NCI-H524 (cell line): ENCODE data around the gene HERC4.
"Not testable (repeated sequence)": the region's sequence is repeated elsewhere in the genome, so short reads cannot be mapped to it uniquely, and the experiment has no call there.

Source experiments
- DNase-seq, 2 experiments: peaks; one replicate each; lab custom pipeline; 2025; lab: John Stamatoyannopoulos, UW

Gene HERC4

DNA sequence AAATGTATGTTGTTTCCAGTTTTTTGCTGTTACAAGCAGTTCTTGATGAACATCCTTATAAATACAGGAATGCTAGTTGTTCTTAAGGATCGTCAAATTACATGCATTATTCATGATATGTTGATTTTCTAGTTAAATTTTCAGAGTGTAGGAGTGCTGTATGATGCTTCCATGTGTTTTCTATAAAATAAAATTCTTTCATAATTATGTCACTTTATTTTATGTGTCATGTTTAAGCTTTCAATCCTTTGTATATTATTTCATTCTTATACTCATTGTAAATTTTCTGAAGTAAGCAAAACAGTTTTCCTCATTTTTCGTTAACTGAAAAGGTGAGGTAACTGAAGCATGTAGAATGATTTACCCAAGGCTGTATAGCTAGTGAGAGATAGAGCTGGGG, 17.4 kb upstream of the HERC4 start:
- no peak for DNase-seq

DNA sequence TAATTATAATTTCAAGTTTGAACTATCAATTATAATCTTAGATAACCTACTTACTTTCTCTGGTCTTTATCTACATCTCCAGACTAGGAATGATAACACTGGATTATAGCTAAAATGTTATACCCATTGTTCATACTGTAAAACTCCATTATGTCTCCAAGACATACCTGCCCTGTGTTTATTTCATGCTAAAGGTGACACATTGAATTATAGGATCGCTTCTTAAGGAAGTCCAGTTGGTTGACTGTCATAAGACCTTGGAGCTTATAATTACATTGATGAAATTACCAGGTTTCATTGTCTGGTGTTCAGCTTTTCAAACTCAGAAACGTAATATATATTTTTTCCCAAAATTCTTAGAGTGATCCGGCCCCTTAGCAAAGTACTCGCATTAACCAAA, 15.5 kb upstream of the HERC4 start:
- DNase-seq, result no peak

GRCh38 chr10:68088740-68089139, 13.7 kb upstream of the HERC4 start:
- no peak for DNase-seq

DNA sequence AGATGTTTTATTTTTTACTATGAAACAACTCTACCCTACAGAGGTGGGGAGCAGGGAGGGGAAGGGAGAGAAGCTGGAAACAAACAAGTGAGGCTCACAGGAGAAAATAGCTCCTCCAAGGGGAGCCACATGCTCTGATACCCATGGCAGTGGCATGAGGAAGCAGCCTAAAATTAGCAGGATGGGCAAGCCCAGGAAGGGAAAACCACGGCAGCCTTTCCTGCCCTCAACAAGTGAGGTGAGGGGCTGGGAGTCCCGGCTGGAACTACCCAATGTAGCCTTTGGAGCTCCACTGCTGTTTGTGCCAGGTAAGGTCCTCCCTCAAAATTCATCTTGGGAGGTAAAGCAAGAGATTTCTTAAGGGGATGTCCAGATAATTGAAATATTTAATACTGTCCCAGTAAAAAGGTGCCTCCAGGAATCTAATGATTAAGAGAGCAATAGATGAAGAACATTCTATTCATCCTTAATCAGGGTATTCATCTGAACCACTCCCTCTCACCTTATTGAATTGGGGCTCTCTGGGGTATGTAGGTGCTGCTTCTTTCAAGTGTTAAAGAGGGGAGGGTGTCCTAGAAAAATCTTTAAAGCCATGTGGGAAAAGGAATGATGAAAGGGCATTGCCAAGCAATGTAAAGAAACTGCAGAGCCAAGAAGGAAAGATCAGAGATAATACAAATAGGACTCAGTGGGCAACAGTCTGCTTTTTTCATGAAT, 12.8 kb upstream of the HERC4 start:
- no peak for DNase-seq

GRCh38 chr10:68086910-68087684, 12.0 kb upstream of the HERC4 start:
- no peak for DNase-seq

- DNase-seq, result no peak
These were observed 10.9 kb upstream of the HERC4 start for GRCh38 chr10:68086011-68086410.

DNA sequence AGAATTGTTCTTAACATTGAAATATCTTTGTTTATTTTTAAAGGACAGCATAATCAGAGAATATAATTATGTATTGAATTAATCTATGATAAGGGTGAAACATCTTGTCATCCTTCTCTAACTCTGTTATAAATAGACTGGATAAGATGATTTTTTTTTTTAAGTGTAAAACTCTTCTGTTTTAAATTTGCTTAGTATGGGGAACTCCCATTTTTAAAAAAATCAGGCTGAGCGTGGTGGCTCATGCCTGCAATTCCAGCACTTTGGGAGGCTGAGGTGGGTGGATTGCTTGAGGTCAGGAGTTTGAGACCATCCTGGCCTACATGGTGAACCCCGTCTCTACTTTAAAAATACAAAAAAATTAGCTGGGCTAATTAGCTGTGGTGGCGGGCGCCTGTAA, 9.4 kb upstream of the HERC4 start:
- no peak for DNase-seq

DNA sequence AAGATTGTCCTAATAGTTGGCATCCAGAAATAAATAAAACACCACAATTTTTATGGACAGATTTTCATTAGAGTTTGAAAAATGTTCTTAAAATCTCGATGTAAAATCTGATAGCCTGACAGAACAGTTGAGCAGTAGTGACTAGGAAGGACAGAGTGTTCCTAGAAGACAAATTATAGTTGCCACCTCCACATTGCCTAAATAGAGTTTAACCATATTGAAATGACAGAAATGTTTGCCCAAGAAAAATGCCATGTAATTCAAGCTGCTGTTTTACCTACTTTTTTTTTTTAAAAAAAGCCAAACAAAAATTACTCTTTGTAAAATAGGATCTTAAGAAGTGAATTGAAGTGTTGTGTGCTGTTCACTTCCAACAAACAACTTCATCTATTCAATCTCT, 8.9 kb upstream of the HERC4 start:
- DNase-seq, result no peak

DNA sequence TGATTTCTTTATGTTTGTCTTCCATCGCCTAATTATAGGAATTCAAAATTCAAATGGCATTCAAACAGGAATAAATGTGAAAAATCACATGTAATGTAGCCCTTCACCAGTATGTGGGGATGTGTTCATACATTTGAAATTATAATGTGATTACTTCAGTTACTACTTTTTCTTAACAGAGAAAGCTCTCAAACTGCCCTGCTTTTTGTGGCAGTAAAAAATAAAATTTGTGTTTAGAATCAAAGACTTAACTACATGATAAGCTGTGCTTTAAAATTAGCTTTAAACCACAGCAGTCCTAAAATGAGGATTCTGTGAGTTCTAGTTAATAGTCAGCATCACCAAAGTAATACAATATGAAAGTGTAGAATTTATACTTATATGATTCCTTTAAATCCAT, 7.8 kb upstream of the HERC4 start:
- no peak for DNase-seq

GRCh38 chr10:68081916-68082315, 6.8 kb upstream of the HERC4 start:
- no peak for DNase-seq

GRCh38 chr10:68080853-68081431, 5.9 kb upstream of the HERC4 start:
- DNase-seq, result no peak

DNA sequence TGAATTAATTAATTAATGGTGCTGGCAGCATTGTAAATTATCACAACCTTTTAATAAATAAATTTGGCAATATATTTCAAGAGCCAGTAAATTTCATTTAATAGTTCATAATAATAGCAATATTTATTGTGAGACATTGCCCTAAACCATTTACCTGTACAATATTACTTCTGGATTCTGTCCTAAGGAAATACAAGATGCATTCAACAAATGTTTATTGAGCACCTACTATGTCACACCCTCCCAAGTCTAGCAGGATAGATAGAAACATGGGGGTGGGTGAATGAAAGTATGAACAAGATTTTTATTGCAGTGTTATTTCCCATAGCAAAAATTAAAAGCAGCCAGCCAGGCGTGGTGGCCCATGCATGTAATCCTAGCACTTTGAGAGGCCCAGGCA, 4.4 kb upstream of the HERC4 start:
- DNase-seq, result no peak

- no peak for DNase-seq
These were observed 1.9 kb upstream of the HERC4 start for GRCh38 chr10:68077026-68077425.

DNA sequence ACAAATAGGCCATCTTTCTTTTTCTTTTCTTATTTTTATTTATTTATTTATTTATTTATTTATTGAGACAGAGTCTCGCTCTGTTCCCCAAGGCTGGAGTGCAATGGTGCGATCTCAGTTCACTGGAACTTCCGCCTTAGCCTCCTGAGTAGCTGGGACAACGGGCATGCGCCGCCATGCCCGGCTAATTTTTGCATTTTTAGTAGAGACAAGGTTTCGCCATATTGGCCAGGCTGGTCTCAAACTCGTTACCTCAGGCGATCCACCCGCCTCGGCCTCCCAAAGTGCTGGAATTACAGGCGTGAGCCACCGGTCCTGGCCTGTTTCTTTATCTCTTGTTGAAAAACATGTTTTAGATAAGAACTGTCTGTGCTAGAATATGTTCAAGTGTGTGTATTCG, 998 bp upstream of the HERC4 start:
- DNase-seq, result not testable (repeated sequence)

- DNase-seq, result no peak
These were observed 494 bp upstream of the HERC4 start for GRCh38 chr10:68075550-68076004.

GRCh38 chr10:68074031-68074774, 880 bp downstream of the HERC4 start:
- no peak for DNase-seq

GRCh38 chr10:68073631-68074030, 1.5 kb downstream of the HERC4 start:
- no peak for DNase-seq

DNA sequence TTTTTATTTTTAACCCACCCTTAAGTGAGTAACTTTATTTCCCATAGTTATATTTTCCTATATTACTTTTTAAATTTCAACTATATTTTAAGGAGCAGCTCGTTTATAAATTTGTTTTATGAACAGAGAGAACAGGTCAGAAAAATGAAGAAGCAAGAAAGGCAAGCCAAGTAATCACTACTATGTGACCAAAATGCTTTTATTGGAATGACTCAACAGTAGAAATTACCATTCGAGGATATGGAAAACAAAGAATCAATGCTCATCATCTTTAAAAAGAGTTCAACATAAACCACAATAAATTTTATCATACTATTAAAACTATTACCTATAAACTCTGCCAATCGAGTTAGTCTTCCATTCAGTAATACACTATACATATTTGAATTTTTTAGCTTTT, 7.6 kb downstream of the HERC4 start:
- DNase-seq, result no peak

DNA sequence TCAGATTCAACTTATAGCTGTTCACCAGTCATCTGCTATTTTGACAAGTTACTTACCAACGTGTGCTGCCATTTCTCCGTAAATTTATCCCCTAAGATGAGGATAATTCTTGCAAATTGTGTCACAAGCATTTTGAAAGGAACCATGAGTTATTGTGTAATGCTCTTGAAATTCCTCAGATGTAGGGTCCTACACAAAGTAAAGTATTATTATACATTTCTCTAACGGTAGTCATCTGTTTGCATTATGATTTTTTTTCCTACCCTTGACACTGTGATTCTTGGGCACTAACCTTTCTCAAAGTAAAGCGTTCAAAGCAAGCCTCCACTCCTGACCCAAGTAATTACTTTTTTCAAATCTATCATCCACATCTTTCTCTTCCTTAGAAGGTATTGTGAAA, 8.1 kb downstream of the HERC4 start:
- no peak for DNase-seq

GRCh38 chr10:68053553-68053952, 21.5 kb downstream of the HERC4 start:
- no peak for DNase-seq

- DNase-seq, result no peak
These were observed 22.6 kb downstream of the HERC4 start for GRCh38 chr10:68052463-68052862.

DNA sequence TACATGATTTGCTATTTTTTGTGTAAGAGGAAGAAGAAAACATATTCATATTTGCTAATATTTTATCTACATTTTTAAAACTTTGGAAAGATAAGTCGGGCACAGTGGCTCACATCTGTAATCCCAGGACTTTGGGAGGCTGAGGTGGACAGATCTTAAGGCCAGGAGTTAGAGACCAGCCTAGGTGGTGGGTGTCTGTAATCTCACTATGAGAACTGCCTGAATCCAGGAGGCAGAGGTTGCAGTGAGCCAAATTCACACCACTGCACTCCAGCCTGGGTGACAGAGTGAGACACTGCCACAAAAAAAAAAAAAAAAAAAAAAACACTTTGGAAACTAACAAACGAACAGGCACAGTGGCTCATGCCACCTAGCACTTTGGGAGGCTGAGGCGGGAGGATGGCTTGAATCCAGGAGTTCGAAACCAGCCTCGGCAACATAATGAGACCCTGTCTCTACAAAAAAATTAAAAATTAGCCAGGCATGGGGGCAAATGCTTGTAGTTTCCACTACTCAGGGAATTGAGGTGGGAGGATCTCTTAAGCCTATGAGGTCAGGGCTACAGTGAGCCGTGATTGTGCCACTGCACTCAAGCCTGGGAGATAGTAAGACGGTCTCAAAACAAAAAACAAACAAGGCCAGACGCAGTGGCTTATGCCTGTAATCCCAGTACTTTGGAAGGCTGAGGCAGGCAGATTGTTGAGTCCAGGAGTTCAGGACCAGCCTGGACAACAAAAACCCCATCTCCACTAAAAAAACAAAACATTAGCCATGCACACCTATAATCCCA, 25.6 kb downstream of the HERC4 start:
- DNase-seq, result no peak
